Inflammatory macrophage treated with lipopolysaccharide for 4 hours (primary cell): ENCODE results near the gene FAAP100.
"Not testable (repeated sequence)": the region's sequence is repeated elsewhere in the genome, so short reads cannot be mapped to it uniquely, and the experiment has no call there.

Experiments
- DNase-seq: peaks from one replicate; pipeline ENCODE4 v3.0.0-alpha.2; 2020

FAAP100 gene, protein sequence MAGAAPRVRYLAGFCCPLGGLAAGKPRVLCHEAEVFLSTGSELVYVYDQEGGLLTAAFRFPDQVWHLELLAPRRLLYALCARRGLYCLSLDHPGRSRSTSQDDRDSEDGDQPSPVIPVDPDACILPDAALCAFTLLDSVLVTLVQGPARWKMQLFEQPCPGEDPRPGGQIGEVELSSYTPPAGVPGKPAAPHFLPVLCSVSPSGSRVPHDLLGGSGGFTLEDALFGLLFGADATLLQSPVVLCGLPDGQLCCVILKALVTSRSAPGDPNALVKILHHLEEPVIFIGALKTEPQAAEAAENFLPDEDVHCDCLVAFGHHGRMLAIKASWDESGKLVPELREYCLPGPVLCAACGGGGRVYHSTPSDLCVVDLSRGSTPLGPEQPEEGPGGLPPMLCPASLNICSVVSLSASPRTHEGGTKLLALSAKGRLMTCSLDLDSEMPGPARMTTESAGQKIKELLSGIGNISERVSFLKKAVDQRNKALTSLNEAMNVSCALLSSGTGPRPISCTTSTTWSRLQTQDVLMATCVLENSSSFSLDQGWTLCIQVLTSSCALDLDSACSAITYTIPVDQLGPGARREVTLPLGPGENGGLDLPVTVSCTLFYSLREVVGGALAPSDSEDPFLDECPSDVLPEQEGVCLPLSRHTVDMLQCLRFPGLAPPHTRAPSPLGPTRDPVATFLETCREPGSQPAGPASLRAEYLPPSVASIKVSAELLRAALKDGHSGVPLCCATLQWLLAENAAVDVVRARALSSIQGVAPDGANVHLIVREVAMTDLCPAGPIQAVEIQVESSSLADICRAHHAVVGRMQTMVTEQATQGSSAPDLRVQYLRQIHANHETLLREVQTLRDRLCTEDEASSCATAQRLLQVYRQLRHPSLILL

DNA sequence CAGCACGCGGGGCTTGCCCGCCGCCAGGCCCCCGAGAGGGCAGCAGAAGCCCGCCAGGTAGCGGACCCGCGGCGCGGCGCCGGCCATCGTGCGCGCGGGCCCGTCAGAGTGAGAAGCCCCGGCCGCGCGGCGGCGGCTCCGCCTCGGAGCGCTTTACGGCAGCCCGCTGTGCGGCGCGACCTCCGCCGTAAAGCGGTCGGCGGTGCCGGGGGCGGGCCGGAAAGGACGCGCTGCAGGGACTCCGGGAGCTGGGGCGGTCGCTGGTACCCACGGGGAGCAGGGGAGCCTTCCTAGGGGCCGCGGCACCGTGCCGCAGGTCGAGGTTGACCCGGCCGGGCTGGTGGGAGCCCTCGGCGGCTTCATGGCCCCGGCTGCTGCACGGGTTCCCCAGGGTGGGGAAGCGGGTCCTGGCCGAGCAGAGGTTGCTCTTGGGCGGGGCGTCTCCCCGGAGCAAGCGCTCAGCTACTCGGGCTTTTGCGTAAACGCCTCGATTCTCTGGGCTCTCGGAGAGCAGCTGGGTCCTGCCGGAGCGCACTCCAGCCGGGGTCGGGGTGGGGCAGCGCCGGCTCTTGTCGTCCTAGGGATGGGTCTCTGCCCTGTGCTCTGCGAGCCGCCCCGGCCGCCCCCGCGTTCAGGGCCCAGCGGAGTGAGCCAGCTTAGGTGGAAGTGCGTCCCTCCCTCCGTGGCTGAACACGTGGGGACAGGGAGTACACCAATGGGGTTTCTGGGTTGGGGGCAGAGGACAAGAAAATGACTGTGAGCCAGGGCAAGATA is at the start of gene FAAP100:
TSS of gene FAAP100 (minus strand) at position 110 of the 774 bp plus-strand sequence. CDS start at position 87, 23 bp downstream.
- DNase-seq: peak; percentile 84

DNA sequence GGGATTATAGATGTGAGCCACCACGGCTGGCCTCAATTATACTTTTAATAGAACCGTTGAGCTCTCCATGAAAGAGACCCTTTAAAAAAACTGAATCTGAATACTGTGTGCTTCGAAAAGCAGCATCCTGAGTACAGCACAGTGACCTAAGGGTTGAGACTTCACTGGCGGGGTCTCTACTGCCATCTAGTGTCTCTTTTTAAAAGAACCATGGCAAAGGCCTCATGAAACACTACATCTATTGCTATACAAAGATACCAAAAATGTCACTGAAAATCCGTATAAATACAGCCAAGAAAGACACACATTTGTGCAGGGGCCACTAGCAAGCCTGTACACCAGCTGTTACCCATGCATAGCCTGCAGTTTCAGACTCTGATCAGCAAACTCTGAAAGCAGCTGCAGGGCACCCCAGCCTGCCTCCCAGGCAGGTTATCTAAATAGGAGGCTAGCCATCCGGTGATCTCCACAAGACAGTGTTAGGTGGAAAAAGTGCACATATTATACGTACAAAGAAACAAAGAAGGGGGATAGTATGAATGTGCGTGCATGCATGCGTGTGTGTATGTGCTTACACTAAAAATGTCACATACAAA is 49.5 kb upstream of the FAAP100 start:
- peak; percentile 47 for DNase-seq

DNA sequence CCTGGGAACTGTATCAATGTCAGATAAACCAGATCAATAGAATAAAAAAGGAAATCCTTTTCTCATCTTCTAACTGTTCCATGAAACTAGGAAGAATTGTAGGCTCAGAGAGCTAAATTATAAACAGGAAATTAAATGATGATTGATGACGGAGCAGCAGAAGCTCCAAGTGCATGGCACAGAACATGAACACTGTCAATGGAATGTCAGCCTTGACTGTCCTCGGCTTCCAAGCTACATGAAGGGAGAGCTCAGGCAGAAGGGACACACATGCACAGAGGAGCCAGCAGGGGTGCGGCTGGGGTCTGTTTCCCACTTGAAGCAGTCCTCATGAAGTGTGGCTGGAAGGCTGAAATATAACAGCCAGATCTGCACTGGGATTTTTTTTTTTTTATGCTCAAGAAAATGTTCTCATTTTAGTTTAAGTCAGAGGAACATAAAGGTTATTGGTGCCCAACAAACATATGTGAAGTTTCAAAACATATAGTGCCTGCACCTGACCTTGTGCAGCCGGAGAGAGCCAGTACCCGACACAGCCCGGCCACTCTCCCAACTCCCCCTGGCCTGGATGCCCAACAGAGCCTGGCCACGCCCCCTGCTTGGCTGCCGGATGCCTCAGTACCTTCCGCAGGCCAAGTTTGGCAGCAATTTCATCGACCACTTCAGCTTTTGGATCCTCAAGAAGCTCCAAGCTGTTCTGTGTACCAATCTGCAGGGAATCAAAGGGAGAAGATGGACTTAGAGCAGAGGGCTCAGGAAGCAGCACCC is 47.8 kb upstream of the FAAP100 start:
- no peak for DNase-seq

DNA sequence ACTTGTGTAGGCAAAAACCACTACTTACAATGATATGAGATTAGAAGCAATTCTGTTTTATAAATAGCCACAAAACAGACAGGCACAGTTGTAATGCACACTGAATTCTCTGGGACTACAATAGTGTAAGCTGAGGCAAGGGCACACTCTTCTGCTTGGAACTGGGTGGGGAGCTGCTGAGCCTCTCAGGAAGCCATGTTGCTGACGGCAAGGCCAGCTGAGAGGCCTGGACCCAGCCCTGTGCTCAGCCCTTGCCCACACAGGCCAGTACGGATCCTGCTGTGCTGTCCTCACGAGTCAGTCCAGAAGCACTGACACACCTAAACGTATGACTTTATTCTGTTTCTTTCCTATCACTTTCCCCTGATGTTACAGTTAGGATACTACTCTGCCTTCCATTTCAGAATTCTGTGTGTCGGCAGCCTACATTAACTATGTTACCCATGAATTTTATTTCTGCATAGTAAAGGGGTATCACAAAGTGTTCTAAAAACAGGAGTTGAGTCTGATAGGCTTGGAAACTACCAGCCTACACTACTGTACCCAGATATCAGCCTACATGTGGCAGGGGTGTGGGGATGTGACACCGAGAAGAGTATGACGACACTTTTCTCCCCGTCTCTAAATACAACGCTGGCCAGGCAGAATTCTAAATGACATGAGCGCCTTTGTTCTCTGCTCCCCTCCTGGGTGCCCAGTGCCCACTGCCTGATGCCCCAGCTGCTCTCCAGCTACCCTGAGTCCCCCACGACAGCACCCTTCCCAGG is 41.1 kb upstream of the FAAP100 start:
- no peak for DNase-seq

DNA sequence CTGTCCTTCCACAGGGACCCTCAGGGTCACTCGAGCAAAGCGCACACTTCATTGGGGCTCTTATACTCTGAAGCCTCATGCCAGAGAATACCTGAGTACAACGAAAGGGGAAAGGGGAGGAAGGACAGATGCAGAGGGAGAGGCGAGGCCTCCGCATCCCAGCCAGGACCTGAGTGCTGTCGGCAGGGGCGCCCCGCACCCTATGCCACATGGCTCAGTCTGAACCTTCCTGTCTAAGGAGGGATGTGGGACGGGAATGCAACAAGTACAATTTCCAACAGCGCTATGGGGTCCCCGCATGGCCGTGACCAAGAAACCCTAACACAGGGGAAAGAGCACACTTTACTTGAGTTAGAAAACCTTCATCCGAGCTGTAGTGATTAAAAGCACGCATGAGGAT is 39.8 kb upstream of the FAAP100 start:
- DNase-seq: no peak

DNA sequence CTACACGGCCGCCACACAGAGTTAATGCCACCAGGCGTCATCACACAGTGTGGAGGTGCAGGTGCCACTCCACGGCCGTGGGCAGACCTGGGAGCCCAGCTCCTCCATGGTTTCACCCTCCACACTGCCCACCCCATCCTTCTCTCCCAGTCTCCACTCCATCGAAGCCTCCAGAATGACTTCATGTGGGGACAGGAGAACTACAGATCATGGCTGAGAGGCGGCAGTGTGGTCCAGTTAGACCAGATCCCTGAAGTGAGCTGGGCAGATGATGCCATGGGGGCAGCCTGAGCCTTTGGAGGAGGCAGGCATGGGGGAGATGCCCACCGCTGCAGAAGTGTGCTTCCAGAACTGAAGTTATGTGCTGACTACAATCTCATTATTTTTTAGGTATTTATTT is 38.0 kb upstream of the FAAP100 start:
- no peak for DNase-seq

DNA sequence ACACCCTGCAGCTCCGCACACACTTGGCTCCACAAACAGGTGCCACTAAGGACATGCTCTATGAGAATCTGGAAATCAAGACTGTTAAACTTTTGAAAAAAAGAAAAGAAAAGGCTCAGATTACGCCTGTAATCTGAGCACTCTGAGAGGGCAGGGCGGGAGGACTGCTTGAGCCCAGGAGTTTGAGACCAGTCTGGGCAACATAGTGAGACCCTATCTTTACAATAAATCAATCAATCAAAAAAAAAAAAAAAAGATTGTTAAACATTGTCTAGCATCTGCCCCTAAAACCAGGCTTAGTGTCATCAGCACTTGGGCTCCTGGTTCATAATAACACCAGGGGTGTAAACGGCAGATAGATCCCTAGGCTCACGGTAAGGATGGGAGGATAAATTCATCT is 37.5 kb upstream of the FAAP100 start:
- no peak for DNase-seq

DNA sequence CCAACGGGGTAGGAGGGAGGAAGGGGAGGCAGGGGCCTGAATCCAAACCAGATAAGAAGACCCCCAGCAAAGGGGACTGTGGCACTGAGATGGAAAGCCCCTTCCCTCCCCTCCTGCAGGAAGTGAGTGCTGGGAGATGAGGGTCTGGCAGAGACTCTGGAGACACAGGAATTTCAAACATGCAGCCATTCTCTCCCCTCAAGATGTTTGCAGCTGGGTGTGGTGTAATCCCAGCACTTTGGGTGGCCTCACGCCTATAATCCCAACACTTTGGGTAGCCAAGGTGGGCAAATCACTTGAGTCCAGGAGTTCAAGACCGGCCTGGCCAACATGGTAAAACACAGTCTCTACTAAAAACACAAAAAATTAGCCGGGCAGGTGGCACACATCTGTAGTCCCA is 33.9 kb upstream of the FAAP100 start:
- DNase-seq: no peak

DNA sequence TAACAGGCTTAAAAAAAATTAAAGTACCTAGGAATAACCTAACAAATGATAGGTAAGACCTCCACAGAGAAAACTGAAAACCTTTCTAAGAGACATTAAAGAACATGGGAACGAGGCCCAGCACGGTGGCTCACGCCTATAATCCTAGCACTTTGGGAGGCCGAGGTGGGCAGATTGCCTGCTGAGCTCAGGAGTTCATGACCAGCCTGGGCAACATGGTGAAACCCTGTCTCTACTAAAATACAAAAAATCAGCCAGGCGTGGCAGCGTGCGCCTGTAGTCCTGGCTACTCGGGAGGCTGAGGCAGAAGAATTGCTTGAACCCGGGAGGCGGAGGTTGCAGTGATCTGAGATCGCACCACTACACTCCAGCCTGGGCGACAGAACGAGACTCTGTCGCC is 32.6 kb upstream of the FAAP100 start:
- not testable (repeated sequence) for DNase-seq

DNA sequence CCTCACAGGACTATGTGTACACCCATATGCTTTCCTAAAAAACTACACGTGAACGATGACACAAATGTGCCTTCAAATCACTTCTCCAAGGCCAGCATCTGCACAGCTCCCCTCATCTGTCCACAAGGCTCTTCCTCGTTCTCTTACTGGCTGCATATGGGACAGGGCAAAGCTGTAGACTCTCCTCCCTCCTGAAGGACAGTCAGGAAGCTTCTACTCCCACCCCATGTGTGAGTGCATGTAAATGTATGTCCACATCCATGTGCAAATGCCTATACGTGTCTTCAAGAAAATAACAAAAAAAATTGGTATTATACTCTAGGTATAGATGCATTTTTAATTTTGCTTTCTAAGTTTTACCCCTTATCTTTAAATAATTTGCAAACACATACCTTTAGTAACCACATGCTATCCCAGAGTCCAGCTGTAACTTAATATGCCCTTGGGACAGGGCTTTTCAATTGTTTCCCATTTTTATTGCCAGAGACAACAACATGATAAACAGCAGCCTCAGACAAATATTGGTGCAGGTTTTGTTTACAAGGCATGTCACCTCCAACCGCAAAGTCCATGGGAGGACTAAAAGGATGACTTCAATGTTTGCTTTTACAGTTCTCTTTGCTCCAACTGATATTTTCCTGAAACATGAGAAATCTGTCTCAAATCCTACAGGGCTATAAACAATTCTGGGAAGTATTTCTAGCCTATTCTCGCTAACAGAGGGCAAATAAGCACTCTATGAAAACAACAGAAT is 31.6 kb upstream of the FAAP100 start:
- DNase-seq: no peak

DNA sequence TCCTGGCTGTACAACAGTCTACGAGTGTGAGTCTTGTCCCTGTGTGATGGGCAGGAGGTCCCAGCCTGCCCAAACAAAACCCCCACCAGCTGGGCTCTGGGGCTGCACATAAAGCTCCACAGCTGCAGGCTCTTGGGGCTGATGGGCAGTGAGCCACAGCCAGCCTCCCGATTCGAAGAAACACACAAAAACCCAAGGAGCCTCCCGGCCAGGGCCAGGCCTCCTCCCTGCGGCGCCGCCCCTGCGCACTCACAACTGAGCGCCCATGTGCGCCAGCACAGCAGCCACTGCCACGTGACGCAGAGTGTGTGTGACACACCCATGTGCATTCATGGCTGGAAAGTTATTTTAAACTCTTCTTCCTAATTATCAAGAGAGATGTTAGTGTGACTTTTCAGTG is 30.6 kb upstream of the FAAP100 start:
- DNase-seq: no peak

DNA sequence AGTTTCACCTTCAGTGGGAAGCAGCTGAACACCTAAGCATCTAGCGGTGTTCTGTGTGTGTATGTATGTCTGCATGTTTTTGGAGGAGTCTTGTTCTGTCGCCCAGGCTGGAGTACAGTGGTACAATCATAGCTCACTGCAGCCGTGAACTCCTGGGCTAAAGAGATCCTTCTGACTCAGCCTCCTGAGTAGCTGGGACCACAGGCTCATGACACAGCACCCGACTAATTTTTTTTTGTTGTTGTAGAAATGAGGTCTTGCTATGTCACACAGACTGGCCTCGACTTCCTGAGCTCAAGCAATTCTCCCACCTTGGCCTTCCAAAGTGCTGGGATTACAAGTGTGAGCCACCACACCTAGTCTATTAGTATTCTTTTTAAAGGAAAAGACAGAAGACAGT is 30.2 kb upstream of the FAAP100 start:
- no peak for DNase-seq

DNA sequence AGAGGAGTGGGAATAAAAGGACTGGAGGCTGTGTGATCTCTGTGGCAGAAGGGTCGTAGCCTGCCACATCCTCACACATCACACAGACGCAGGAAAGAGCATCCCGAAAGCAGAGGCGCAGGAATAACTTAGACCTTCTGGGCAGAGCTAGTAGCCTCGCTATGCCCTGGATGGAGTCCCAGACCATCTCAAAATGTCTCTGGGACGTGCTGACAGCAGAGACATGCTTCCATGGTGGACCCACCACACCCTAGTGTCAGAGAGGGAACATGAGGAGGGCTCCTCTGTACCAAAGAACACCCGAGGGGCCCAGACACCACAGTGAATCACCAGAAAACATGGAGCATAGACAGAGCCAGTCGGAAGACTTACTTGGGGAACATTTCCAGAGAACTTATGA is 29.6 kb upstream of the FAAP100 start:
- DNase-seq: no peak

DNA sequence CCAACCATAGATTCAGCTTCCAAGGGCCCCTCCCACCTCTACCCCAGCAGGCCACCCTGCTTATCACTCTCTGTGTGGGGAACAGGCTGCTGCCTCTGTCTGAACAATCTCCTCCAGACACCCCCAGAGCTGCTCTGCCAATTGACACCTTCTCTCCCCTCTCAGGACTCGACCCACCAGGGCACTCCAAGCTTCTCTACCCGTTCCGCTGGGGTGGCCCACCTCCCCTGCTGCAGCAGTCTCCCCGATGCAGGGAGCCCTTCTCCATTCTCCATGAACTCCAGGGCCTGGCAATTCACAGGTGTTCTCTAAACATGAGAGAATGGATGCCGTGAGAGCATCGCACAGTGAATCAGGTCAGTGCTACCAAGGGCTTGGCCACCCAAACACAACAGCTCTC is 28.3 kb upstream of the FAAP100 start:
- DNase-seq: no peak

DNA sequence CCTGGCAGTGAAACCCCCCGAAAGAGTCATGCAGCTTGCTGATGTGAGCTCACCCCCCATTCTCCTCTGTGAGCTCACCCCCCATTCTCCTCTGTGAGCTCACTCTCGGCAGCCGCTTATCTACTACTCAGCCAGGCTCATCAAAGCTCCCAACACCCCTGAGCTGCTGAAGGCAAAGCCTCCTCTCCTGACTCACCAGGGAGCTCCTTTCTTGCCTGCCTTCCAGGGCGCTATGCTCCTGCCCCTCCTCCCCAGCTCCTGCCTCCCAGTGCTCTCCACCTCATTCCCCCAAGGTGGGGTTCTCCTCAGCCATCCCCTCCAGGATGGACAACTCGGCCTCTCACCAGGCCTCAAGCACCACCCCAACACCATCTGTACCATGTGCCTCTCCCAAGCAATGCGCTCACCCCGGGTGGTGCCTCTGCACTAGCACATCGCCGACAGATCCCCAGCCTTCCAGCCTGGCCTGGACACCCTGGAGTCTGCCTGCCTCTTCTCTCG is 27.7 kb upstream of the FAAP100 start:
- DNase-seq: no peak

DNA sequence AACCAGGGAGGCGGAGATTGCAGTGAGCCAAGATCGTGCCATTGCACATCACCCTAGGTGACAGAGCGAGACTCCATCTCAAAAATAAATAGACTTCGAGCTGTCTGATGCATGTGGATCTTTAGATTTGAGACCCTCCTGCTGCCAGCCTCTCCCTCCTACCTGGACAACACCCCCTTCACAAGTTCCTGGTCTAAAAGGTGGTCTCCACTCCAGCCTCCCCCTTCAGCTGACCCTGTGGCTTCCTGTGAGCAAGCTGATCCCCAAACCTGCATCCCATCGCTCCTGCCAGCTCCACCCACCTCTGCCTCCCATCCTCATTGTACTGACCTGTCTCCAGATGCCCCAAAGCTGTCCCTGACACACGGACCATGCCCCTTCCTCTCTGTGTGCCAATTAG is 27.1 kb upstream of the FAAP100 start:
- no peak for DNase-seq

DNA sequence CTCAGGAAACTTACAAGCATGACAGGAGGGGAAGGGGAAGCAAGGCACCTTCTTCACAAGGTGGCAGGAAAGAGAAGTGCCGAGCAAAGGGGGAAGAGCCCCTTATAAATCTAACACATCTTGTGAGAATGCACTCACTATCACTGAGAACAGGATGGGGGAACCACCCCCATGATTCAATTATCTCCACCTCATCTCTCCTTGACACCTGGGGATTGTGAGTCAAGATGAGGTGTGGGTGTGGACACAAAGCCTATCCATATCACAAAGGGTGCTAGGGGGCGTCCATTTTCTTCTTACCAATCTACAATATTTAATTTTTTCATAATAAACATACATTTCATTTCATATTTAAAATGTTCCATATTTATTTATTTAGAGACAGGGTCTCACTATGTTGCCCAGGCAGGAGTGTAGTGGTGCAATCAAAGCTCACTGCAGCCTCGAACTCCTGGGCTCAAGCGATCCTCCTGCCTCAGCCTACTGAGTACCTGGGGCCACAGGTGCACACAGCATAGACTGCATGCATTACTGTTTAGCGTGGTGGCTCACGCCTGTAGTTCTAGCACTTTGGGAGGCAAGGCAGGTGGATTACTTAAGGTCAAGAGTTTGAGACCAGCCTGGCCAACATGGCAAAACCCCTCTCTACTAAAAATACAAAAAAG is 26.5 kb upstream of the FAAP100 start:
- no peak for DNase-seq

DNA sequence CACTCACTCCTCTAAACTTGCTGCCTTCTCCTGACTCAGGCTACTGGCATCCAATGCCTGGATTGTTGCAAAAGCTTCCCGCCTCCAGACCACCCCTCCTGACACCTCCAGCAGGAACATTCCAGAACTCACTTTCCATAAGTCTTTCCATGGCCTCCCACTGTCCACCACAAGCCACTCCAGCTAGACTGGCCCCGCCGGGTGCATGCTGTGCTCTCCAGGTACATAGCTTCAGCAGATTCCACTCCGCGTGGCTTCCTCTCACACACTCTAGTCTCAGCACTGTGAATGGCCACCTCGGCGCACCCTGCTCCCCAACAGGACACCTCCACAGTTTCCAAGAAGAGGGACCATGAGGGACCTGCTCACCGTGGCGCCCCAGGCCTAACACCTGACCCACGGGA is 25.9 kb upstream of the FAAP100 start:
- DNase-seq: no peak

DNA sequence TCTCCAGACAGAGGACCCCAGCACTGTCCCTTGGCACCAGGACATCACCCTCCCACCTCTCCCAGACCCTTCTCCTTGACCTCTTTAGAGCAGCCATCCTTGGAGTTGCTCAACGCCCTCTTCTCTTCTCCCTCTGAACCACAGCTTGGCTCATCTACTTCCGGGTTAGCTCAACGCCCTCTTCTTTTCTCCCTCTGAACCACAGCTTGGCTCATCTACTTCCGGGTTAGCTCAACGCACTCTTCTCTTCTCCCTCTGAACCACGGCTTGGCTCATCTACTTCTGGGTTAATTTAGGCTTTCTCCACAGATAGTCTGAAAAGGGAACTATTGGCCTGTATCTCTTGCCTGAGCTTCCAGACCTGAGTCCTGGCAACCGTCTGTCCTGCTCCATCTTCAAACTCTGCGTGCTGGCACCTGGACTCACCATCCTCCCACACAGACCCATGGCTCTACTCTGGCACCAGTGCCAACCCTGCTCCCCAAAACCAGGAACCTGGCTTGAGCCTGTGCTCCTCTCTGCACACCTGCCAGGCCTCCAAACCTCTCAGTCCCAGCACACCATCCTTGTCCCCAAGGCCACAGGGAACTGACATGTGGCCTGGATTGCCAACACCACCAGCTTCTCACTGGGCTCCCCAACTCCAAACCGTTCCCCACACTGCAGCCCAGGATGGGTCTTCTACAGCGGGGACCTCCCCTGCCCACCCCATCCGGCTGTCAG is 25.3 kb upstream of the FAAP100 start:
- DNase-seq: peak; percentile 78
